Epithelial cell of esophagus (primary cell): ENCODE measurements around the gene CDH22.

Source experiments
- DNase-seq: peaks from one replicate; pipeline ENCODE4 v3.0.0; 2010; ENCODE audit warnings: low read depth
- H3K4me3 ChIP-seq: 2 replicates; pipeline ENCODE4 v1.5.1; 2011; ENCODE audit warnings: mild to moderate bottlenecking, low read length, control low read depth
- TF ChIP-seq, protein P1 (sequence below): IDR thresholded peaks from 2 replicates; pipeline ENCODE4 v1.5.1; 2011; ENCODE audit warnings: low read depth, mild to moderate bottlenecking, low read length, control low read depth, inconsistent platforms; ENCODE audit not compliant: insufficient read depth; ENCODE audit errors: missing control alignments

The CDH22 gene

DNA sequence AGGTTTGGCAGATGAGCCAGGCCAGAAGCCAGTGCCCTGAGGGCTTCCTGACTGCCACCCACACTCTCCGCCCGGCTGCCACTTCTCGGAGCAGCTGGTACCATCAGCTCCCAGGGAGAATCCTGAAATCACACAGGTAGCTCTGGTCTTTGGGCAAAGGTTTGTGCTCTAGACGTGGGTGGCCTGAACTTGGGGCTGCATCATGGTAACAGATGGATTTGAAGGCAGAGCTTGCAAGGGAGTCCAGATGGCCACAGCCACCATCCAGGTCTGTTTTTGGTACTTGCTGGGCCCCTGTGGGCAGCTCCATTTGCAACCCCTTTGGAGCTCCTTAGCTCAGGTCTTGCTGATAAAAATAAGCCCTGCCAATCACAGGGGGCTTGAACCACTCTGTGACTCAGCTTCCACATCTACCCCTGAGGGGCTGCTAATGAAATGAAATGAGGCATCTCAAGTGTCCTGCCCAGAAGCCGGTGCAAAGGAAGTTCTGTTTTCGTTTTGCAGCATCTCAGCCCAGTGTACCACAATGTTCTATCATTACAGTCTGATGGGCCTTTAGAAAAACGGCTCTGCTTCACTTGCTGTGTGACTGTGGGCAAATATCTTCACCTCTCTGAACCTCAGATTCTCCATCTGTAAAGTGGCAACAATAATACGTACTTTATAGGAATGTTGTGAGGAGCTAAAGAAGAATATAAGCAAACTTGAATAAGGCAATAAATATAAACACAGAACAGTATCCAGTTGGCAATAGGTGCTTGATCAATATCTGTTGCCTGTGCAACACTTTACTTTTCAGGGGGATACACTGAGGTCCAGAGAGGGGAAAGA is 25.1 kb upstream of the CDH22 start:
- no peak overlapping the region for H3K4me3 ChIP-seq
- TF ChIP-seq, protein P1, sequence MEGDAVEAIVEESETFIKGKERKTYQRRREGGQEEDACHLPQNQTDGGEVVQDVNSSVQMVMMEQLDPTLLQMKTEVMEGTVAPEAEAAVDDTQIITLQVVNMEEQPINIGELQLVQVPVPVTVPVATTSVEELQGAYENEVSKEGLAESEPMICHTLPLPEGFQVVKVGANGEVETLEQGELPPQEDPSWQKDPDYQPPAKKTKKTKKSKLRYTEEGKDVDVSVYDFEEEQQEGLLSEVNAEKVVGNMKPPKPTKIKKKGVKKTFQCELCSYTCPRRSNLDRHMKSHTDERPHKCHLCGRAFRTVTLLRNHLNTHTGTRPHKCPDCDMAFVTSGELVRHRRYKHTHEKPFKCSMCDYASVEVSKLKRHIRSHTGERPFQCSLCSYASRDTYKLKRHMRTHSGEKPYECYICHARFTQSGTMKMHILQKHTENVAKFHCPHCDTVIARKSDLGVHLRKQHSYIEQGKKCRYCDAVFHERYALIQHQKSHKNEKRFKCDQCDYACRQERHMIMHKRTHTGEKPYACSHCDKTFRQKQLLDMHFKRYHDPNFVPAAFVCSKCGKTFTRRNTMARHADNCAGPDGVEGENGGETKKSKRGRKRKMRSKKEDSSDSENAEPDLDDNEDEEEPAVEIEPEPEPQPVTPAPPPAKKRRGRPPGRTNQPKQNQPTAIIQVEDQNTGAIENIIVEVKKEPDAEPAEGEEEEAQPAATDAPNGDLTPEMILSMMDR, result no peak
- no peak for DNase-seq

DNA sequence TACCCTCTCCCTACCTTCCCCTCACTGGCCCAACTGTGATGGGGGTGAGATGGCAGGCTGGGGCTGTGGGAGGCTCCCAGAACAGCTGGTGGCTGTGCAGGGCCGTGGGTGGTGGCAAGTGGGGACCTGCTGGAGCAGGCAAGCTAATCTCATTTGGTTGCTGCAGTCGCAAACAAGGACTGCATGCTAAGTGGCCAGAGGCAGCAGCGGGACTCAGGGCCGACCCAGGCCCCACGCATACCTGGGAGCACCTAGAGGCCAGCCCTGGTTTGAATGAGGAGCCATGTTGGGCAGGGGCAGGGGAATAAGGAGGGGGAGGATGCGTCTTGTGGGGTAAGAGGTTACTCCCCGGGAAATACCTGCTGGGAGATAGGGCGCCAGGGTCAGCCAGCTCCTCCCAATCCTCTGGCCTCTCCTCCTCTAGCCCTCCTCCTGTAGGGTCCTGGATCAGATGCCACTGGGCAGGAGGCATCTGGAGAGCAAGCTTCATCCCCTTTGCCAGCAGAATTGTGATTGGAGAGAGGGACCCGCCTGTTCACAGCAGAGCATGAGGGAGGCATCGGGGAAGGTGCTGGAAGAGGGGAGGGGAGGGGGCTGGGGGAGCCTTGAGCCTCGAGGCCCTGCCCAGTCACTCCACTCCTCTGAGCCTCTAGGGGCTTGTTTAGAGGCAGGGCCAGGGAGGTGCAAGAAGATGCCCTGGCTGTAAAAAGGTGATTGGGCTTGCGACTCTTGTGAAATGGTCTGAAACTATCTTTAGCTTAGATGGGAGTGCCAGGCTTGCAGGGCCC is 24.3 kb upstream of the CDH22 start:
- DNase-seq, result no peak
- no peak overlapping the region for H3K4me3 ChIP-seq
- TF ChIP-seq, protein P1, result no peak

DNA sequence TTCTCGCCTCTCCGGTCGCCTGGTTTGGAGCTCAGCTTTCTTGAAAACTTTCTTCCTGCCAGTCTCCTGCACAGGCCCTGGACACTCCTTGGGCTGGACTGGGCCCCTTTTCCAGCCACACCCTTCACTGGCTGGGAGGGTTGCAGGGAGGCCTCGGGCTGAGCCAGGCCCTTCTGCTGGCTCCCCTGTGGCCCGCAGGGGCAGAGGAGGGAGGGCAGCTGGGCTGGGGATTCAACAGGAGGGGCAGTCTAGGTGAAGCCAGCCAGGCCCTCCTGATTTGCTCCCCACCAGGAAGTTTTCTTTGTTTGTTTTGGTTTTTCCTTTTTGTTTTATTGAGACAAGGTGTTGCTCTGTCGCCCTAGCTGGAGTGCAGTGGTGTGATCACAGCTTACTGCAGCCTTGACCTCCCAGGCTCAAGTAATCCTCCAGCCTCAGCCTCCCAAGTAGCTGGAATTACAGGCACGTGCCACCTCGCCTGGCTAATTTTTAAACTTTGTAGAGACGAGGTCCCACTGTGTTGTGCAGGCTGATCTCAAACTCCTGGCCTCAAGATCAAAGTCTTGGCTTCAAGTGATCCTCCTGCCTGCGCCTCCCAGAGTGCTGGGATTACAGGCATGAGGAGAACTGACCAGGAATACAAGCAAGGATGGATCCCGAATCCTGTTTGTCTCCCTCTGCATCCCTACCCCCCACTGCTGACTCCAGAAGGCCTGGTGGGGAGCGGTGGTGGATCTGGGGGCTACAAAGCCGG is 23.5 kb upstream of the CDH22 start:
- TF ChIP-seq, protein P1, result no peak
- H3K4me3 ChIP-seq, result no peak overlapping the region
- DNase-seq, result no peak

DNA sequence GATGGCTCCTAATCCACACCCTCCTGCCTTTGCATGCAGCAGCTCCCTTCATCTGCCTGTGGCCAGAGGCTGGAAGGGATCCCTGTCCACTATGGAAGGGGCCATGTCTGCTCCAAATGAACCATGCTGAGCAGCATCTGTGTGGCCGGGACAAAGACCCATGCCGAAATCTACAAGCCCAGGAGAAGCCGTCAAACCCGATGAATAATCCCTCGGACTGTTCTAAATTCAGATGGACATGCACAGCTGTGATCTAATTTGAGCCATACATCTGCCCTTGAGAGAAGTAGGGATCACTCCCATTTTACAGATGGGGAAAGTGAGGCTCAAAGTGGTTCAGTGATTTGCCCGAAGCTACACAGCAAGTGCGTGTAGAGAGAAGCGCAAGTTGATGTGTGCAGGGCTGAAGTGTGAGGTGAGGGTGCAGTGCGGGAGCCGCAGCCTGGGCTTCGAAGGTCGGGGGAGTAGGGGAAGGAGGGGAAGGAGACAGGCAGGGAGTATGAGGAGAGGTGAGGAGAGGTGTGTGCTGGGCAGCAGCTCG is 22.6 kb upstream of the CDH22 start:
- TF ChIP-seq, protein P1, result no peak
- H3K4me3 ChIP-seq, result no peak overlapping the region
- no peak for DNase-seq

DNA sequence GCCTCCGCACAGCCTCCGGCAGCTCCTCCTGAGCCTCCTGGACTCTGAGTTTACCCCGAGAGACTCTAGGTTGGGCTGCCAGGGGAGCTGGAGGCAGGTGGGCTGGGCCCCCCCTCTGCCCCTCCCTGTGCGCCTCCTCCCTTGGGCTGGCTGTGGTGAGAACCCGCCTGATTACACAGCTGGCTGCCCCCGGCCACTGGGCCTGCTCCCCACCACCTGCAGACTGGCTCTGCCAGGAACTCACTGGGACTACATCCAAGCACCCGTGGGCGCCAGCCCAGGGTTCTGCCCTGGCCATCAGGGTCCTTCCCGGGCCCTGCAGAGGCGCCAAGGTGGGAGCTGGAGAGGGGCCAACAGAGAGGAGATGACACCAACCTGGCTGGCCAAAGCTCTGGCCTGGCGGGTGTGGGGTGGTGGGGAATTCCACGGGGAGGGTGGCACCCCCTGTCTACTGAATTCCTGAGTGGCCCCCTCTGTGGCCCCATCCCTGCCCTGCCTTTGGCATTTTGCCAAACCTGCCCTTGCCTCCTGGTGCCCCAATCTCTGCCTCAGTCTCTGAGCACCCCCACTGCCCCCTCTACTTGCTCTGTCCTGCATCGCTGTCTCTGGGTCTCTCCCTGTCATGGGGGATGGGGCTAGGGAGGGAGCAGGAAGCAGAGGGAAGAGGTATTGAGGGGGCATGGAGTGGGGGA is 21.9 kb upstream of the CDH22 start:
- no peak overlapping the region for H3K4me3 ChIP-seq
- no peak for DNase-seq
- TF ChIP-seq, protein P1, result no peak
